ENCODE measurements around the gene KLHL8. TPM values are rescaled to one million over a fixed set of nuclear protein-coding genes. Genes with fewer than 3 reads are reported as not detected.
"Not testable (repeated sequence)": the region's sequence is repeated elsewhere in the genome, so short reads cannot be mapped to it uniquely, and the experiment has no call there.

KLHL8 gene
- total RNA-seq, 4 donors from 2014 or later: 6.9 to 12.4 (median 11.3) TPM

DNA sequence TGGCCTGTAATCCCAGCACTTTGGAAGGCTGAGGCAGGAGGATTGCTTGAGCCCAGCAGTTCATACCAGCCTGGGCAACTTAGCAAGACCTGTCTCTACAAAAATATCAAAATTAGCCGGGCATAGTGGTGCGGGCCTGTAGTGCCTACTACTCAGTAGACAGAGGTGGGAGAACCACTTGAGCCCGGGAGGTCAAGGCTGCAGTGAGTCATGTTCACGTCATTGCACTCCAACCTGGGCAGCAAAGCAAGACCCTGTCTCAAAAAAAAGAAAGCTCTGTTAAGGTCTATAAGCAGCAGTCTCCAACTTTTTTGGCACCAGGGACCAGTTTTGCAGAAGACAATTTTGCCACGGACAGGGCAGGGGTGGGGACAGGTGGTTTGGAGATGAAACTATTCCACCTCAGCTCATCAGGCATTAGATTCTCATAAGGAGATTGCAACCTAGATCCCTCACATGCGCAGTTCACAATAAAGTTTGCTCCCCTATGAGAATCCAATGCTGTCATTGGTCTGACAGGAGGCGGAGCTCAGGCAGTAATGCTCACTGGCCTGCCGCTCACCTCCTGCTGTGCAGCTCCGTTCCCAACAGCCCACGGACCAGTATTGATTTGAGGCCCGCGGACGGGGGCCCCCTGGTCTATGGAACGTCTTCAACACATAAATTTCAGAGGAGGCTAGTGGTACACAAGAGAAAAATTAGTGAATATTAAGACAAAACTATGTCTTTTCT is 67.9 kb downstream of the KLHL8 start:
- DNase-seq: no peak
- Histone ChIP-seq H3K36me3 (no peaks in the 10 kb centered on the region), H3K27ac (no peak overlapping the region), H3K9me3 (no peaks in the 10 kb centered on the region), H3K4me3 (no peak overlapping the region), H3K4me1 (peaks cover 0 to 11% (median 0%) of the 10 kb centered on the region in 4 donors), H3K27me3 (no peaks in the 10 kb centered on the region)
- TF ChIP-seq, protein P1, sequence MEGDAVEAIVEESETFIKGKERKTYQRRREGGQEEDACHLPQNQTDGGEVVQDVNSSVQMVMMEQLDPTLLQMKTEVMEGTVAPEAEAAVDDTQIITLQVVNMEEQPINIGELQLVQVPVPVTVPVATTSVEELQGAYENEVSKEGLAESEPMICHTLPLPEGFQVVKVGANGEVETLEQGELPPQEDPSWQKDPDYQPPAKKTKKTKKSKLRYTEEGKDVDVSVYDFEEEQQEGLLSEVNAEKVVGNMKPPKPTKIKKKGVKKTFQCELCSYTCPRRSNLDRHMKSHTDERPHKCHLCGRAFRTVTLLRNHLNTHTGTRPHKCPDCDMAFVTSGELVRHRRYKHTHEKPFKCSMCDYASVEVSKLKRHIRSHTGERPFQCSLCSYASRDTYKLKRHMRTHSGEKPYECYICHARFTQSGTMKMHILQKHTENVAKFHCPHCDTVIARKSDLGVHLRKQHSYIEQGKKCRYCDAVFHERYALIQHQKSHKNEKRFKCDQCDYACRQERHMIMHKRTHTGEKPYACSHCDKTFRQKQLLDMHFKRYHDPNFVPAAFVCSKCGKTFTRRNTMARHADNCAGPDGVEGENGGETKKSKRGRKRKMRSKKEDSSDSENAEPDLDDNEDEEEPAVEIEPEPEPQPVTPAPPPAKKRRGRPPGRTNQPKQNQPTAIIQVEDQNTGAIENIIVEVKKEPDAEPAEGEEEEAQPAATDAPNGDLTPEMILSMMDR (IDR thresholded peaks at IDR 0.05): no peak
- TF ChIP-seq POLR2A (IDR thresholded peaks at IDR 0.05): no peak

DNA sequence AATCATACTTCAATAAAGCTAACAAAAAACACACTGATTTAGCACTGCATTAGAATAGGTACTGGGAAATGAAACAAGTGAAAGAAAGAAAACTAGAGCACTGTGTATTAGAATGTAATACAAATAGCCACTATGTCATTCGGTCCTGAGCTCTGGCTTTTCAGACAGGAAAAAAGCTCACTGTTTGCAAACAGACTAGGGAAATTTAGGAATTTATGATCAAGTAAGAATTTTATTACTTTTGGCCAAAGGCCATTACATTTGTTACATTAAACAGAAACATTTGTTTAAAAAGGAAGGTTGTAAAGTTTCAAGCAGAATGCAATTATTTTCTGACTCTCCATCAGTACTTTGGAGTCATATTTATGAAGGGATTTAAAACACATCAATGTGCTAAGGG is 68.7 kb downstream of the KLHL8 start:
- no peak overlapping the region for H3K27ac ChIP-seq

DNA sequence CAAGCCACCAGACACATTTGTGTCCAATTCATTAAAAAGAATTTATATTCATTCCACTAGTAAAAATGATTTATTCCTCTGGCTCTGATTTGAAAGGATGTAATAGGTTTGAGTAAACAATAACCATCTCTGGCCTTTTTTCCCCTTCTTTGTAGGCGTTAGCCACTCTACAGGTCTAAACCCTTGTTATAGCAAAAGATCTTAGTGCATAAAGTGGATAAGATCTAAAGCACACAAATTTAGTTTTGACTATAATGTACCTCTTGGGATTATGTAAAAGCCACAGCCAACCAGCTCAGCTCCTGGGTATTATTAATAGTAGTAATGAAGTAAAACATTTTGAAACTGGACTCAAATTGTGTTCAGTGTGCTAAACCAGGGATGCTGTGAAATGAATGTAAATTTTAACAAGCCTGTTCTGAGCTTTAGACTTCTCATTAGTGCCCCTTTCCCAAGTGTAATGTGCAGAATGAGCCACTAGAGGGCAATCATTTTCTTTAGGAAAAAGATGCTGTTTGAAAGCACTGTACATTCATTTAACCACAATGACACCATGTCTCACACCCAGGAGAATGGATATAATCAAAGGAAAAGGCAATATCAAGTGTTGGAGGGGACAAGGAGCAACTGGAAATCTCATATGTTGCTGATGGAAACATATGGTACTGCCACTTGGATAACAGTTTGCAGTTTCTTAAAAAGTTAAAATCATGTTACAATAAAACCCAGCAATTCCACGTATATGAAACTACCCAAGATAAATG is 69.7 kb downstream of the KLHL8 start:
- H3K27me3 ChIP-seq: no peaks in the 10 kb centered on the region
- TF ChIP-seq, protein P1 (IDR thresholded peaks at IDR 0.05): peak; percentile 87 to 97 (median 94)
- TF ChIP-seq POLR2A (IDR thresholded peaks at IDR 0.05): no peak
- no peak overlapping the region for H3K27ac ChIP-seq
- DNase-seq: peak in 2 of 3 donors; percentile 39 to 59
- H3K4me1 ChIP-seq: peaks cover 0 to 11% (median 0%) of the 10 kb centered on the region in 4 donors
- H3K9me3 ChIP-seq: no peaks in the 10 kb centered on the region
- H3K4me3 ChIP-seq: no peak overlapping the region
- H3K36me3 ChIP-seq: no peaks in the 10 kb centered on the region

More for the DNA sequence above, 68.7 kb downstream of the KLHL8 start:
- TF ChIP-seq, protein P1 (IDR thresholded peaks at IDR 0.05): no peak
- no peak for TF ChIP-seq POLR2A (IDR thresholded peaks at IDR 0.05)
- H3K36me3 ChIP-seq: no peaks in the 10 kb centered on the region
- H3K9me3 ChIP-seq: no peaks in the 10 kb centered on the region
- H3K27me3 ChIP-seq: no peaks in the 10 kb centered on the region
- H3K4me1 ChIP-seq: peaks cover 0 to 11% (median 0%) of the 10 kb centered on the region in 4 donors
- H3K4me3 ChIP-seq: no peak overlapping the region
- DNase-seq: no peak

DNA sequence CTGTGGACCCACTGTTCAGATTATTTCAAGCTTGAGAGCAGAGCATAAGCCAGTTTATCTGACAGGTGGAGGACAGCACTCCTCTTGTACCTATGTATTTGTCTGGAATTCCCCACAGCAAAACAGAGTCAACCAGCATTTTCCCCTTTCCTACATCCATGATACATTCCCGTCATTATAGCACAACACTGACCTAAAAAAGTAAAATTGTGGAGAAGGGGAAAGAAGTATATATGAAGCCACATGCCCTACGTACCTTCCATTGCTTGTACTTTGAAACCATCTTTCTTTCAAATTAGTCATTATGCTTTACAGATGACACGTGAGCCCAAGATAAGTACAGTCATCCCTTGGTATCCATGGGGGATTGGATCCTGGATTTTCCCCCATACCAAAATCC is 73.3 kb downstream of the KLHL8 start:
- no peak for TF ChIP-seq POLR2A (IDR thresholded peaks at IDR 0.05)
- TF ChIP-seq, protein P1 (IDR thresholded peaks at IDR 0.05): no peak
- H3K4me1 ChIP-seq: peaks cover 0 to 12% (median 0%) of the 10 kb centered on the region in 4 donors
- H3K9me3 ChIP-seq: no peaks in the 10 kb centered on the region
- DNase-seq: no peak
- H3K27me3 ChIP-seq: no peaks in the 10 kb centered on the region
- H3K36me3 ChIP-seq: peaks cover 0 to 12% (median 0%) of the 10 kb centered on the region in 3 donors
- no peak overlapping the region for H3K4me3 ChIP-seq
- H3K27ac ChIP-seq: no peak overlapping the region

DNA sequence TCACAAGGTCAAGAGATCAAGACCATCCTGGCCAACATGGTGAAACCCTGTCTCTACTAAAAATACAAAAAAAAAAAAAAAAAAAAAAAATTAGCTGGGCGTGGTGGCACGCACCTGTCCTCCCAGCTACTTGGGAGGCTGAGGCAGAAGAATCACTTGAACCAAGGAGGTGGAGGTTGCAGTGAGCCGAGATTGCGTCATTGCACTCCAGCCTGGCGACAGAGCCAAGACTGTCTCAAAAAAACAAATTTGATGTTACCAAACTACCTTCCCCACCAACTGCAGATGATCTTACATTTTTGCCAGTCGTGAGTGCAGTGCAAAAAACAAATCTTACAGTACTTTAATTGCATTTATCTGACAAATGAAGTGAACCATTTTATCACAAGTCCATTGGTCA is 74.5 kb downstream of the KLHL8 start:
- DNase-seq, H3K27ac ChIP-seq, H3K4me3 ChIP-seq, H3K9me3 ChIP-seq, H3K27me3 ChIP-seq: not testable (repeated sequence)
- H3K4me1 ChIP-seq: peaks cover 0 to 13% (median 0%) of the 10 kb centered on the region in 4 donors
- H3K36me3 ChIP-seq: peaks cover 0 to 12% (median 0%) of the 10 kb centered on the region in 3 donors

DNA sequence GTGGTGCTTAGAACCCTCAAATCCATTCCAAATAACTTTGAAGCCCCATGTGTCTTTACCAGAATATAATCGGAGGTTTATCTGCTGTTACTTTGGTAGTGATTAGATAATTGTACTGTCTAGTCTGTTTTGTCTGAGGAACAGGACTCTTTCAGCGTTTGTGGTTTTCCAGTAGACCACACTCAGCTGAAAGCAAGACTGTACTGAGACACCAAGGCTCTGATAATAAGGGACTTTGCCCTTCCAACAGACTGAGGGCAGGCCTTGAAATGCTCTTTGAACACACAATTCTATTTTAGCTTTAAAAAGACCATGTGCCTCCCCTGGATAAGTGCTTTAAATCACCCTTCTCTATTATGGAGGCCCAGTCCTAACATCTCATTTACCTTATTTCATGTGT is 76.1 kb downstream of the KLHL8 start:
- no peak for TF ChIP-seq POLR2A (IDR thresholded peaks at IDR 0.05)
- TF ChIP-seq, protein P1 (IDR thresholded peaks at IDR 0.05): no peak
- Histone ChIP-seq H3K36me3 (peaks cover 0 to 12% (median 0%) of the 10 kb centered on the region in 3 donors), H3K27ac (peak overlapping the region in 2 of 4 donors; percentile 1 to 25), H3K9me3 (no peaks in the 10 kb centered on the region), H3K4me1 (peaks cover 0 to 13% (median 0%) of the 10 kb centered on the region in 4 donors), H3K4me3 (no peak overlapping the region), H3K27me3 (no peaks in the 10 kb centered on the region)
- DNase-seq: no peak
